HepG2 (cell line): ENCODE results near the gene UGGT1. TPM values are rescaled to one million over a fixed set of nuclear protein-coding genes. Genes with fewer than 3 reads are reported as not detected.

Experiments
- GZF1 ChIP-seq: sonication (generic); formaldehyde crosslinking; IDR thresholded peaks from 2 replicates; pipeline ENCODE4 v1.5.1; 2020; ENCODE audit warnings: mild to moderate bottlenecking, missing genetic modification reagents
- HDAC6 ChIP-seq: fragments of 200-600 bp; sonication (generic); IDR thresholded peaks from 2 replicates; pipeline ENCODE4 v1.7.0; 2017; ENCODE audit warnings: mild to moderate bottlenecking, antibody characterized with exemption, low read length, low read depth
- HES4 ChIP-seq: sonication (generic); formaldehyde crosslinking; IDR thresholded peaks from 2 replicates; pipeline ENCODE4 v1.9.0; 2021; ENCODE audit warnings: mild to moderate bottlenecking, missing genetic modification reagents, borderline replicate concordance
- IRF2 ChIP-seq: IDR thresholded peaks from 2 replicates; pipeline ENCODE4 v1.6.1; 2018; ENCODE audit warnings: missing genetic modification reagents, missing compliant biosample characterization
- MBNL3 ChIP-seq: fragments of 250-450 bp; sonication (Bioruptor Pico); conservative IDR thresholded peaks from 2 replicates; pipeline ENCODE4 v1.8.0; 2022; ENCODE audit warnings: mild to moderate bottlenecking, inconsistent platforms
- NCOA5 ChIP-seq: sonication (generic); formaldehyde crosslinking; IDR thresholded peaks from 2 replicates; pipeline ENCODE4 v1.4.0; 2020; ENCODE audit warnings: missing genetic modification reagents
- RERE ChIP-seq: IDR thresholded peaks from 2 replicates; pipeline ENCODE4 v1.6.1; 2016; ENCODE audit warnings: low read depth, missing genetic modification reagents, missing compliant biosample characterization
- RFXAP ChIP-seq: sonication (generic); formaldehyde crosslinking; IDR thresholded peaks from 2 replicates; pipeline ENCODE4 v1.4.0; 2020; ENCODE audit warnings: missing genetic modification reagents, borderline replicate concordance
- SYNCRIP ChIP-seq: fragments of 200-400 bp; formaldehyde crosslinking; IDR thresholded peaks from 2 replicates; pipeline ENCODE4 v1.6.1; 2018; ENCODE audit warnings: mild to moderate bottlenecking, low read depth, low read length; ENCODE audit not compliant: insufficient read depth
- TBX3 ChIP-seq: fragments of 450-650 bp; IDR thresholded peaks from 2 replicates; pipeline ENCODE4 v1.6.1; 2017; ENCODE audit warnings: antibody characterized with exemption, mild to moderate bottlenecking, inconsistent platforms, borderline replicate concordance
- WIZ ChIP-seq: sonication (generic); formaldehyde crosslinking; IDR thresholded peaks from 2 replicates; pipeline ENCODE4 v1.5.1; 2020; ENCODE audit warnings: mild to moderate bottlenecking, missing genetic modification reagents
- ZNF138 ChIP-seq: sonication (generic); formaldehyde crosslinking; IDR thresholded peaks from 2 replicates; pipeline ENCODE4 v1.5.0; 2020; ENCODE audit warnings: mild to moderate bottlenecking, low read depth, missing genetic modification reagents
- ZNF274 ChIP-seq: sonication (generic); formaldehyde crosslinking; IDR thresholded peaks from 2 replicates; pipeline ENCODE4 v1.5.1; 2020; ENCODE audit warnings: mild to moderate bottlenecking, missing genetic modification reagents
- ZNF598 ChIP-seq: sonication (generic); formaldehyde crosslinking; IDR thresholded peaks from 2 replicates; pipeline ENCODE4 v1.5.1; 2020; ENCODE audit warnings: mild to moderate bottlenecking, missing genetic modification reagents, borderline replicate concordance
- ZNF614 ChIP-seq: IDR thresholded peaks from 2 replicates; pipeline ENCODE4 v1.6.1; 2018; ENCODE audit warnings: missing biosample characterization, missing genetic modification reagents, inconsistent platforms, borderline replicate concordance
- ZNF737 ChIP-seq: sonication (generic); formaldehyde crosslinking; IDR thresholded peaks from 2 replicates; pipeline ENCODE4 v1.5.0; 2020; ENCODE audit warnings: missing genetic modification reagents, mild to moderate bottlenecking, borderline replicate concordance
- polyA plus RNA-seq, 8 experiments: library from polyadenylated mRNA; depleted of rRNA in 3 of 8; stranded (reverse) in 7 of 8; unstranded in 1 of 8; fragments of >200 nt; fragmentation: Illumina TruSeq in 4 of 8; extraction: Trizol in 4 of 8; gene quantifications; 2 replicates each; pipeline versions ENCODE4 v1.2.1 to v1.2.3, GENCODE V29; 2011 to 2016; ENCODE audit warnings: low read depth in 4 of 8, missing spikeins in 1 of 8, mixed read lengths in 1 of 8; ENCODE audit not compliant: insufficient read depth in 1 of 8
- total RNA-seq, 5 experiments: library from RNA; depleted of rRNA; stranded (reverse); fragments of >200 nt; fragmentation: Illumina TruSeq; extraction: Trizol; gene quantifications; 2 replicates each; pipeline ENCODE4 v1.2.3, GENCODE V29; 2016; ENCODE audit warnings: low read depth in 1 of 5
- TF ChIP-seq, protein P1 (sequence below): sonication (generic); formaldehyde crosslinking; IDR thresholded peaks from 2 replicates; pipeline ENCODE4 v1.9.0; 2021; ENCODE audit warnings: missing genetic modification reagents, mild to moderate bottlenecking, borderline replicate concordance
- TF ChIP-seq, protein P2 (sequence below): sonication (generic); formaldehyde crosslinking; IDR thresholded peaks from 2 replicates; pipeline ENCODE4 v1.4.0; 2020; ENCODE audit warnings: missing genetic modification reagents
- TF ChIP-seq, protein P3 (sequence below): sonication (generic); IDR thresholded peaks from 2 replicates; pipeline ENCODE4 v1.6.1; 2016; ENCODE audit warnings: low read depth, borderline replicate concordance

UGGT1 gene
- total and polyA plus RNA-seq, 2 of the 13 experiments (the other 11 are each of a cell fraction or from before 2014, with no cell fraction given) = 35.8 to 83.2 TPM

DNA sequence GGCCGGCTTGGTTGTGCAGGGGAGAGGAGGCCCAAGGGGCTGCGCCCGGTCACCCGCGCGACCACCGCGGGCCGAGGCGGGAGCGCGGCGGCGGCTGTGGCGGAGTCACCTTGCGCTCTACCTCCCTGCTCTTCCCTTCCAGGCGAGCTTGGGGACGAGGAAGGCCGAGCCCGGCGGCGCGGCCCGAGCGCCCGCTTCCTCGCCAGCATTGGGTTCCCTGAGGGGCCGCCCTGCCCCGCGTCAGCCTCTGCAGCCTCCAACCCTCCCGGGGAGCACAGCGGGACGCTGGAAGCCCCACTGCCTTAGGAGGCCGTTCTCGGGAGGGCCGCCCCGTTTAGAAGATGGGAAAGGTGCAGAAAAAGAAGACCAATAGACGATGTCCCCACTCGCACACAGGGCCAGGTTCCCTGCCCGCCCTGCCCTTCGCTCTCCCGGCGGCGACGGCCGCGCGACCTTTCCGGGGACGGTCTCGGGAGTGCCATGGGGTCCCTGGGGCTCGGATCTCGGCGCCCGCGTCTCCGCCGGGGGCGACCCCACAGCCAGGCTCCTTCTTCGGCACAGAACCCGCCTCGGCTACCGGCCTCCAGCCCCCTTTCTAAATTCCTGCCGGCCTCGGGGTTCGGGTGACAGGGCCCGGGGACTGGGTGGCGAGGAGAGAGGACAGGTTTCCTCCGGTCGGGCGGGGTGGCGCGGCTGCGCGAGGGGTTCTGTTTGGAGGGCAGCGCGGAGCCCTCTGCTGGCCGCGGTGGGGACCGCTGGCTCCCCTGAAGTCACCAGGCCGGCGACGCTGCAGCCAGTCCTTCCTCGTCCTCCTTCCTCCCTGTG is 142.2 kb downstream of the UGGT1 start (continued):
- TF ChIP-seq ZNF614 (CRISPR knock-in tag) (peak; percentile 51; the same call in 1 of the 2 replicates), HDAC6 (no peak), RFXAP (CRISPR knock-in tag) (no peak; the same call in 1 of the 2 replicates), TBX3 (no peak), ZNF138 (CRISPR knock-in tag) (no peak), NCOA5 (CRISPR knock-in tag) (no peak), GZF1 (CRISPR knock-in tag) (peak; percentile 92), IRF2 (CRISPR knock-in tag) (peak; percentile 87), ZNF737 (CRISPR knock-in tag) (peak; percentile 64; the same call in 1 of the 2 replicates), SYNCRIP (no peak), MBNL3 (CRISPR knock-in tag) (no peak), HES4 (CRISPR knock-in tag) (0 out of 2 replicates have a peak, but pooled peaks have one; percentile 30), RERE (no peak), ZNF274 (CRISPR knock-in tag) (peak; percentile 63), ZNF598 (CRISPR knock-in tag) (peak; percentile 81; the same call in 1 of the 2 replicates), WIZ (CRISPR knock-in tag) (peak; percentile 42; the same call in 1 of the 2 replicates)
- TF ChIP-seq, protein P1, sequence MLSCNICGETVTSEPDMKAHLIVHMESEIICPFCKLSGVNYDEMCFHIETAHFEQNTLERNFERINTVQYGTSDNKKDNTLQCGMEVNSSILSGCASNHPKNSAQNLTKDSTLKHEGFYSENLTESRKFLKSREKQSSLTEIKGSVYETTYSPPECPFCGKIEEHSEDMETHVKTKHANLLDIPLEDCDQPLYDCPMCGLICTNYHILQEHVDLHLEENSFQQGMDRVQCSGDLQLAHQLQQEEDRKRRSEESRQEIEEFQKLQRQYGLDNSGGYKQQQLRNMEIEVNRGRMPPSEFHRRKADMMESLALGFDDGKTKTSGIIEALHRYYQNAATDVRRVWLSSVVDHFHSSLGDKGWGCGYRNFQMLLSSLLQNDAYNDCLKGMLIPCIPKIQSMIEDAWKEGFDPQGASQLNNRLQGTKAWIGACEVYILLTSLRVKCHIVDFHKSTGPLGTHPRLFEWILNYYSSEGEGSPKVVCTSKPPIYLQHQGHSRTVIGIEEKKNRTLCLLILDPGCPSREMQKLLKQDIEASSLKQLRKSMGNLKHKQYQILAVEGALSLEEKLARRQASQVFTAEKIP (CRISPR knock-in tag) = no peak
- TF ChIP-seq, protein P2, sequence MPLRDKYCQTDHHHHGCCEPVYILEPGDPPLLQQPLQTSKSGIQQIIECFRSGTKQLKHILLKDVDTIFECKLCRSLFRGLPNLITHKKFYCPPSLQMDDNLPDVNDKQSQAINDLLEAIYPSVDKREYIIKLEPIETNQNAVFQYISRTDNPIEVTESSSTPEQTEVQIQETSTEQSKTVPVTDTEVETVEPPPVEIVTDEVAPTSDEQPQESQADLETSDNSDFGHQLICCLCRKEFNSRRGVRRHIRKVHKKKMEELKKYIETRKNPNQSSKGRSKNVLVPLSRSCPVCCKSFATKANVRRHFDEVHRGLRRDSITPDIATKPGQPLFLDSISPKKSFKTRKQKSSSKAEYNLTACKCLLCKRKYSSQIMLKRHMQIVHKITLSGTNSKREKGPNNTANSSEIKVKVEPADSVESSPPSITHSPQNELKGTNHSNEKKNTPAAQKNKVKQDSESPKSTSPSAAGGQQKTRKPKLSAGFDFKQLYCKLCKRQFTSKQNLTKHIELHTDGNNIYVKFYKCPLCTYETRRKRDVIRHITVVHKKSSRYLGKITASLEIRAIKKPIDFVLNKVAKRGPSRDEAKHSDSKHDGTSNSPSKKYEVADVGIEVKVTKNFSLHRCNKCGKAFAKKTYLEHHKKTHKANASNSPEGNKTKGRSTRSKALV = peak; percentile 83
- TF ChIP-seq, protein P3, sequence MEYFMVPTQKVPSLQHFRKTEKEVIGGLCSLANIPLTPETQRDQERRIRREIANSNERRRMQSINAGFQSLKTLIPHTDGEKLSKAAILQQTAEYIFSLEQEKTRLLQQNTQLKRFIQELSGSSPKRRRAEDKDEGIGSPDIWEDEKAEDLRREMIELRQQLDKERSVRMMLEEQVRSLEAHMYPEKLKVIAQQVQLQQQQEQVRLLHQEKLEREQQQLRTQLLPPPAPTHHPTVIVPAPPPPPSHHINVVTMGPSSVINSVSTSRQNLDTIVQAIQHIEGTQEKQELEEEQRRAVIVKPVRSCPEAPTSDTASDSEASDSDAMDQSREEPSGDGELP = 0 out of 2 replicates have a peak, but pooled peaks have one; percentile 65
